ENCODE data around the gene CSTB.

Gene CSTB

DNA sequence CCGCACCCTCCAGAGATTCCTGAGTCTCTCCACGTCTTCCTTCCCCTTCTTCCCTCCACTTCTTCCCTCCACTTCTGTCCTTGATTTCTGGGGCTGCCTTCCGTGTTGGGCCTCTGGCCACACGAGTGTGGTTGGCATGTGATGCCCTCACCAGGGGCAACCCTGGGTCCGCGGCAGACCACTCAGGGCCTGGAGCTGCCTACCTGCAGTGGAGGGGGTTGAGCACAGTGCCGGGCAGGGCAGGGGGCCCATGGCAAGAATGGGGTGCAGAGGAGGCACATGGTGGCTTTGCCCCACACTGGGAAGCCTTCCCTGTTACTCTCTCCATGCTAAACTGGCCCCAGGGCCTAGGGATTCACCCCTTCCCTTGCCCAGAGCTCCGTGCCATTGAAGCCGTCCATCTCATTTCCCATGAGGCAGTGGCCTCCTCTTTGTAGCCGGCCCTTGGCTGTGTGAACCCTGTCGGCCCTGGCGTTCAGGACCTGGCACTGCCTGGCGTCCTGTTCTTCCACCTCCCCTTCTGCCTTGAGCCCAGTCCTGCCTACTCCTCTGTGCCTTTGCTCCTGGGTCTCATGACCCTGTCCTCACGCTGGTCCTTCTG is 26.7 kb upstream of the CSTB start:
- FAIRE-seq (no peak), DNase-seq (ENCODE audit: insufficient read length, low spot score) (no peak)
- TF ChIP-seq POU2F2 (IDR thresholded peaks at IDR 0.05; ENCODE audit: low read depth, low read length) = no peak
- TF ChIP-seq POLR2AphosphoS5 (IDR thresholded peaks at IDR 0.05; ENCODE audit: low read depth, low read length) = no peak
- no peak for TF ChIP-seq TAF1 (IDR thresholded peaks at IDR 0.05; ENCODE audit: low read depth, low read length)
- TF ChIP-seq POLR2A (IDR thresholded peaks at IDR 0.05; ENCODE audit: low read depth, low read length) = no peak
- no peak for TF ChIP-seq SPI1 (IDR thresholded peaks at IDR 0.05; ENCODE audit: low read depth, low read length)
- no peak for TF ChIP-seq PAX5 (IDR thresholded peaks at IDR 0.05; ENCODE audit: insufficient read depth, low read length, severe bottlenecking)

DNA sequence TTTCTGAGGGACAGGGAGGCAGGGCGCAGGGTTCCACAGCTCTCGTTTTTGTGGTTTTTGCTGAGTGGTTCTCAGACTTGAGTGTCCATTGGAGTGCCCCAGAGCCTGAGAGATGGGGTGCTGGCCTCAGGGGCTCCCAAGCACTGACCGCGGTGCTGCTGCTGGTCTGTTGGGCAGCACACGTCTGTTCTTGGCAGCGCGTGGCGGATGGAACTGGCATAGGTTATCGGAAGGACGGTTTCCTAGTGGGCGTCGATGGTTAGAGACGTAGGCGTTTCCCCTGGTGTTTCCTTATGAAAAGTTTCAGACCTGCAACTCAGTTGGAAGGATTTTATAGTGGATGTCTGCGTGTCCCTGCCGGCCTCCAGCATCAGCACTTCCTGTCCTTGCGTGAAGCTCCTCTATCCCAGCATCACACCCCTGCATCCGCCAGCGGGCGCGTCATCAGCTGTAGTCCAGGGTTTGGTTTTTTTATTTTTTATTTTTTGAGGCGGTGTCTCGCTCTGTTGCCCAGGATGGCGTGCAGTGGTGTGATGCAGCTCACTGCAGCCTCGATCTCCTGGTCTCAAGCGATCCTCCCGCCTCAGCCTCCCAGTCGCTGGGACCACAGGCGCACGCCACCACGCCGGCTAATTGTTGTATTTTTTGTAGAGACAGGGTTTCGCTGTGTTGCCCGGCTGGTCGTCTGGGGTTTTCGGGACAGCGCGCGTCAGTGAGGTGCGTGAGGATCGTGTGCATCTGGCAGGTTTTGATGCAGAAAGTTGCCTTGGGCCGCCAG is 25.1 kb upstream of the CSTB start:
- DNase-seq (ENCODE audit: insufficient read length, low spot score) = no peak
- TF ChIP-seq PAX5 (IDR thresholded peaks at IDR 0.05; ENCODE audit: insufficient read depth, low read length, severe bottlenecking) (no peak), SPI1 (IDR thresholded peaks at IDR 0.05; ENCODE audit: low read depth, low read length) (no peak), POU2F2 (IDR thresholded peaks at IDR 0.05; ENCODE audit: low read depth, low read length) (no peak), POLR2AphosphoS5 (IDR thresholded peaks at IDR 0.05; ENCODE audit: low read depth, low read length) (no peak), TAF1 (IDR thresholded peaks at IDR 0.05; ENCODE audit: low read depth, low read length) (no peak), POLR2A (IDR thresholded peaks at IDR 0.05; ENCODE audit: low read depth, low read length) (no peak)
- FAIRE-seq = no peak

DNA sequence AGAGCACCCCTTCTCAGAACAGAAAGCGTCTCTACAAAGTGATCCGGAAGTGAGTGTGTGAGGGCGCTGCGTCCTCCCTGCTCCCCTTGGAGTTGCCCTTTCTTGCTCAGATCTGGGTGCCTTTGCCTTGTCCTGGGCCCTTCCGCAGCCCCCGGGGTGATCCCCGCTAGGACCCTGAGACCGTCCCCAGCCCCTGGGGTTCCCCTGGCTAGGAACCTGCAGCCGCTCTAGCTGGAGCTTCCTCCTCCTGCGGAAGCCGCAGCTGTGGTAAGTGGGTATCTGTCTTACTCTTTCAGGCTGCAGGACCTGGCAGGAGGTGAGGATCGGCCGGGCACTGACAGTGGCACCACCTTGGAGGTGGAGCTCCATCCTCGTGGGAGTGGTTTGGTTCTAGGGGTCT is 24.5 kb upstream of the CSTB start:
- DNase-seq (ENCODE audit: insufficient read length, low spot score) (no peak), FAIRE-seq (no peak)
- TF ChIP-seq TAF1 (IDR thresholded peaks at IDR 0.05; ENCODE audit: low read depth, low read length) (no peak), PAX5 (IDR thresholded peaks at IDR 0.05; ENCODE audit: insufficient read depth, low read length, severe bottlenecking) (no peak), POU2F2 (IDR thresholded peaks at IDR 0.05; ENCODE audit: low read depth, low read length) (no peak), POLR2A (IDR thresholded peaks at IDR 0.05; ENCODE audit: low read depth, low read length) (no peak), SPI1 (IDR thresholded peaks at IDR 0.05; ENCODE audit: low read depth, low read length) (no peak), POLR2AphosphoS5 (IDR thresholded peaks at IDR 0.05; ENCODE audit: low read depth, low read length) (no peak)

DNA sequence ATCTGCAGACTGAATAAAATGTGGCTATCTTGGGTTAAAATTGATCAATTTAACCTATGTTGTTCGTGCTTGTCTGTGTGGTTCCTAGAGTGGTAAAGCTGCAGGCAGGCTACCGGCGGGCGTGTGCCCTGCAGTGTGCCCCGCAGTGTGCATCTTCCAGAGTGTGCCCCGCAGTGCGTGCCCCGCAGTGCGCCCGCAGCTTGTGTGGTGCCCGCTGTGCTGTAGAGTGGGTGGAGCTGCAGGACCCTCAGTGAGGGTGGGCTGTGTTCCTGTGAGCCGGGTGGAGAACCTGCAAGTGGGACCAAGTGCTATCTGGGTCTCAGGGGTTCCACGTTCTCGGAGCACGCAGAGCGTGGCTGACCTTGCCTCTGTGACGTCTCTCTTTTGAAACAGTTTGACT is 24.0 kb upstream of the CSTB start:
- DNase-seq (ENCODE audit: insufficient read length, low spot score) (no peak), FAIRE-seq (no peak)
- no peak for TF ChIP-seq POLR2A (IDR thresholded peaks at IDR 0.05; ENCODE audit: low read depth, low read length)
- TF ChIP-seq POU2F2 (IDR thresholded peaks at IDR 0.05; ENCODE audit: low read depth, low read length) = no peak
- no peak for TF ChIP-seq POLR2AphosphoS5 (IDR thresholded peaks at IDR 0.05; ENCODE audit: low read depth, low read length)
- no peak for TF ChIP-seq TAF1 (IDR thresholded peaks at IDR 0.05; ENCODE audit: low read depth, low read length)
- no peak for TF ChIP-seq SPI1 (IDR thresholded peaks at IDR 0.05; ENCODE audit: low read depth, low read length)
- no peak for TF ChIP-seq PAX5 (IDR thresholded peaks at IDR 0.05; ENCODE audit: insufficient read depth, low read length, severe bottlenecking)

DNA sequence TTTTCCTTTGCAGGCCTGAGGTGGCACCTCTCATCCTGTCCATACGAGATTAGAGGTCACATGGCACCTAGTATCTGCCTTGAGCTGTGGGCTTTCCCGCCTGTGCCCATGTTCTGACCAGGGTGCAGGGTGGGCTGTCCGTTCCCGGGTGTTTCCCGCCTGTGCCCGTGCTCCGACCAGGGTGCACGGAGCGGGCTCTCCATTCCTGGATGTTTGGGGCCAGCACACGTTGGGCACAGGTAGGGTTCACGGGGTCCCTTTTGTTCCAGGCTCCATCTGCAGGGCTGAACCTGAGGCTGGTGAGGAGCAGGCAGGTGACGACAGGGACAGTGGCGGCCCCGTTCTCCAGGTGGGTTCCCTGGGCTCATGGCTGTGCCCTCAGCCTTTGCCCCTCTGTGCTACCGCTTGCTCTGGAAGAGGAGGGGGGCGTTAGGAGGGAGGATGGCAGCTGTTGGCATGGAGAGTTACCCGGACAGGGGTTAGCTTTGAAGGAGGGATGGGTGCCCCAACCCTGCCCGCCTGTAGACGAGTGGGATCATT is 23.3 kb upstream of the CSTB start:
- DNase-seq (ENCODE audit: insufficient read length, low spot score) = no peak
- no peak for TF ChIP-seq SPI1 (IDR thresholded peaks at IDR 0.05; ENCODE audit: low read depth, low read length)
- no peak for TF ChIP-seq POLR2AphosphoS5 (IDR thresholded peaks at IDR 0.05; ENCODE audit: low read depth, low read length)
- TF ChIP-seq PAX5 (IDR thresholded peaks at IDR 0.05; ENCODE audit: insufficient read depth, low read length, severe bottlenecking) = no peak
- no peak for TF ChIP-seq POU2F2 (IDR thresholded peaks at IDR 0.05; ENCODE audit: low read depth, low read length)
- no peak for FAIRE-seq

DNA sequence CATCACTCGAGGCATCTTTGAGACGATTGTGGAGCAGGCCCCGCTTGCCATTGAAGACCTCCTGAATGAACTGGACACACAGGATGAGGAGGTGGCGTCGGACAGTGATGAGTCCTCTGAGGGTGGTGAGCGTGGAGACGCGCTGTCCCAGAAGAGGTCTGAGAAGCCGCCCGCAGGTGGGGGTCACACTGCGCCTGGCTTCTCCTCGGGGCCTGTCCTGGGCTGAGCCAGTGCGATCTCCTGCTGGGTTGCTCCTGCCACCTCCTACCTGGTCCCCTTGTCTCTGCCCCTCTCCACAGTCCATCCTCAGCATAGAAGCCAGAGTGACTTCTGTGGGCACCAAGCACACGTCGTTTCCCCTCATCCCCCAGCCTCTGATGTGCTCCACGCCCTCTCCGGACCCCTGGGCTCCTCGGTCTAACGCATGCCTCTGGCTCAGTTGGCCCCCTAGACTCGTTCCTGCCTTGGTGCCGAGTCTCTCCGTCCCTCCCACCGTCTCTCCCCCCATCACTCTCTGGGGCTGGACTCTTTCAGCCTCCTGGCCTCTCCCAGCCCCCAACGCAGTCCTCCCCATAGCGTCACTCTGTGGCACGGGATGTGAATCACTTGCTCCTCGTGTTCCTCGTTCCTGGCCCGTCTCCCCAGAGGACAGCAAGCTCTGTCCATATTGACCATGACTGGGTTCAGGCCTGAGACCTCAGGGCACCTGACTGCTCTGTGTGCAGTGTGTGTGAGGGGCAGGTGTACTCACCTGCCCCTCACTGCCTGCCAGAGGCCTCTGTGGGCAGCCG is 22.0 kb upstream of the CSTB start:
- FAIRE-seq = no peak
- no peak for DNase-seq (ENCODE audit: insufficient read length, low spot score)
- no peak for TF ChIP-seq SPI1 (IDR thresholded peaks at IDR 0.05; ENCODE audit: low read depth, low read length)
- no peak for TF ChIP-seq POLR2A (IDR thresholded peaks at IDR 0.05; ENCODE audit: low read depth, low read length)
- TF ChIP-seq TAF1 (IDR thresholded peaks at IDR 0.05; ENCODE audit: low read depth, low read length) = no peak
- no peak for TF ChIP-seq POLR2AphosphoS5 (IDR thresholded peaks at IDR 0.05; ENCODE audit: low read depth, low read length)

DNA sequence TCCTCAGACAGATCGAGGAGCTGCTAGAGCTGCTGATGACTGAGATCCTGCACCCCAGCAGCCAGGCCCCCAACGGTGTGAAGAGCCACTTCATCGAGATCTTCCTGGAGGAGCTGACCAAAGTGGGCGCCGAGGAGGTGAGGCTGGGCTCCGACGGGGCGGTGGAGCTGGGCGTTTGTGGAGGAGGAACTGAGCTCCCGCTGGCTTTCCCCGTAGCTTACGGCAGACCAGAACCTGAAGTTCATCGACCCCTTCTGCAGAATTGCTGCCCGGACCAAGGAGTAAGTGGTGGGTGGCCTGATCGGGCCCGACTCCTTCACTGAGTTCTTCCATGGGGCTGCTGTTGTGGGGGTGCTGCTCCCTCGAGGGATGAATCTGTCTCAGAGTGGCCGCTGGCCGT is 21.3 kb upstream of the CSTB start:
- TF ChIP-seq POLR2AphosphoS5 (IDR thresholded peaks at IDR 0.05; ENCODE audit: low read depth, low read length) = no peak
- no peak for TF ChIP-seq POLR2A (IDR thresholded peaks at IDR 0.05; ENCODE audit: low read depth, low read length)
- TF ChIP-seq PAX5 (IDR thresholded peaks at IDR 0.05; ENCODE audit: insufficient read depth, low read length, severe bottlenecking) = no peak
- TF ChIP-seq POU2F2 (IDR thresholded peaks at IDR 0.05; ENCODE audit: low read depth, low read length) = no peak
- no peak for TF ChIP-seq TAF1 (IDR thresholded peaks at IDR 0.05; ENCODE audit: low read depth, low read length)
- TF ChIP-seq SPI1 (IDR thresholded peaks at IDR 0.05; ENCODE audit: low read depth, low read length) = no peak
- DNase-seq (ENCODE audit: insufficient read length, low spot score) (no peak), FAIRE-seq (no peak)

DNA sequence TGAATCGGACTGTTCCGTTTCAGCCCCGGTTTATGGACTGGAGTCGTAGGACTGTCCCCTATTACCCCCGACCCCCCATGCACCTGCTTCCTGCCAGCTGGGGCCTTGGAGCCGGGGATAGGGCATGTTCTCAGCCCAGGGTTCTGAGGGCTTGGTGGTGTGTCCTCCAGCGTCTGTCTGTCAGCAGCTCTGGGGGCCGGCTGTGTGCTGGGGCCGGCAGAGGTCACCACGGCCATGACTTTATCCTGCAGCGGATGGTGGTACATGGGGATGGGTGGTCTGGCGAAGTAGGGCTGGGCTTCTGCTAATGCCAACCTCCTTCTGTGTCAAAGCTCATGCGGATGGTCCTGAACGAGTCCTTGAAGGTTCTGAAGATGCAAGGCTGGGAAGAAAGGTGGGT is 18.7 kb upstream of the CSTB start:
- TF ChIP-seq SPI1 (IDR thresholded peaks at IDR 0.05; ENCODE audit: low read depth, low read length) (no peak), POLR2A (IDR thresholded peaks at IDR 0.05; ENCODE audit: low read depth, low read length) (no peak), TAF1 (IDR thresholded peaks at IDR 0.05; ENCODE audit: low read depth, low read length) (no peak), POLR2AphosphoS5 (IDR thresholded peaks at IDR 0.05; ENCODE audit: low read depth, low read length) (no peak), POU2F2 (IDR thresholded peaks at IDR 0.05; ENCODE audit: low read depth, low read length) (no peak), PAX5 (IDR thresholded peaks at IDR 0.05; ENCODE audit: insufficient read depth, low read length, severe bottlenecking) (no peak)
- no peak for FAIRE-seq

DNA sequence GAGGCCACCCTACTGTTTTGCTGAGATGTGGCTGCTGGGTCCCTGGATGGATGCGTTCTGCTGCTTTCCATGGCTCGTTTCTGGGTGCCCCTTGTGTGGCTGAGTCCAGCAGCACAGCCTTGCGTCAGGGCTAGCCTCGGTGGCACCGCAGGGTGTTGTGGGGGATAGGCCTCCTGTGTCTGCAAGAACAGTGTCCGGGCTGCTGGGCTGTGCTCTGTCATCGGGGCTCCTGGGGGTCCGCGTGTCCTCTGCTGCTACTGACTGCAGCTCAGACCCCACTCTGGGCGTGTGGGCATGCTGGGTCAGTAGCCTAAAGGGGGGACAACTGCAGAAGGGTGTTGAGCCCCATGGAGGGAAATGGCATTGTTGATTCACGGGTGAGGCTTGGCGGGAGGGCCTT is 18.2 kb upstream of the CSTB start:
- DNase-seq (ENCODE audit: insufficient read length, low spot score) (no peak), FAIRE-seq (no peak)
- TF ChIP-seq PAX5 (IDR thresholded peaks at IDR 0.05; ENCODE audit: insufficient read depth, low read length, severe bottlenecking) (no peak), POLR2A (IDR thresholded peaks at IDR 0.05; ENCODE audit: low read depth, low read length) (no peak), POLR2AphosphoS5 (IDR thresholded peaks at IDR 0.05; ENCODE audit: low read depth, low read length) (no peak)

More for the DNA sequence above, 18.7 kb upstream of the CSTB start:
- no peak for DNase-seq (ENCODE audit: insufficient read length, low spot score)

Measured in GM12891 (cell line).